GM12878 (cell line): ENCODE measurements around the gene ARMC2.

Experiments used
- CHD2 ChIP-seq: IDR thresholded peaks from 2 replicates; pipeline ENCODE4 v1.6.1; 2011; ENCODE audit warnings: low read depth, low read length, improper control_type of control experiment, borderline replicate concordance
- POLR2A ChIP-seq: IDR thresholded peaks from 2 replicates; pipeline ENCODE4 v1.6.1; 2011; ENCODE audit warnings: low read depth, mild to moderate bottlenecking, low read length
- RCOR1 ChIP-seq: conservative IDR thresholded peaks from 2 replicates; pipeline ENCODE4 v1.6.1; 2012; ENCODE audit warnings: low read depth, low read length, improper control_type of control experiment
- SIN3A ChIP-seq: IDR thresholded peaks from 2 replicates; pipeline ENCODE4 v1.6.1; 2012; ENCODE audit warnings: low read depth, low read length, improper control_type of control experiment
- TF ChIP-seq, protein P1 (sequence below): fragments of 450-650 bp; IDR thresholded peaks from 2 replicates; pipeline ENCODE4 v1.6.1; 2017; ENCODE audit warnings: mild to moderate bottlenecking, moderate library complexity
- TF ChIP-seq, protein P2 (sequence below): IDR thresholded peaks from 2 replicates; pipeline ENCODE4 v1.6.1; 2012; ENCODE audit warnings: low read depth, low read length, improper control_type of control experiment
- TF ChIP-seq, protein P3 (sequence below), 3 experiments: IDR thresholded peaks in 2 of 3; conservative IDR thresholded peaks in 1 of 3; 2 replicates each; pipeline ENCODE4 v1.5.1; 2011; ENCODE audit warnings: low read depth in 3 of 3, low read length in 3 of 3, mild to moderate bottlenecking in 3 of 3, control low read depth in 2 of 3, moderate library complexity in 2 of 3, inconsistent platforms in 1 of 3, mixed read lengths in 1 of 3; ENCODE audit not compliant: control insufficient read depth in 2 of 3, insufficient read depth in 1 of 3; ENCODE audit errors: extremely low read depth in 1 of 3

- TF ChIP-seq RCOR1 (no peak), POLR2A (no peak), CHD2 (no peak), SIN3A (no peak)
- TF ChIP-seq, protein P1, sequence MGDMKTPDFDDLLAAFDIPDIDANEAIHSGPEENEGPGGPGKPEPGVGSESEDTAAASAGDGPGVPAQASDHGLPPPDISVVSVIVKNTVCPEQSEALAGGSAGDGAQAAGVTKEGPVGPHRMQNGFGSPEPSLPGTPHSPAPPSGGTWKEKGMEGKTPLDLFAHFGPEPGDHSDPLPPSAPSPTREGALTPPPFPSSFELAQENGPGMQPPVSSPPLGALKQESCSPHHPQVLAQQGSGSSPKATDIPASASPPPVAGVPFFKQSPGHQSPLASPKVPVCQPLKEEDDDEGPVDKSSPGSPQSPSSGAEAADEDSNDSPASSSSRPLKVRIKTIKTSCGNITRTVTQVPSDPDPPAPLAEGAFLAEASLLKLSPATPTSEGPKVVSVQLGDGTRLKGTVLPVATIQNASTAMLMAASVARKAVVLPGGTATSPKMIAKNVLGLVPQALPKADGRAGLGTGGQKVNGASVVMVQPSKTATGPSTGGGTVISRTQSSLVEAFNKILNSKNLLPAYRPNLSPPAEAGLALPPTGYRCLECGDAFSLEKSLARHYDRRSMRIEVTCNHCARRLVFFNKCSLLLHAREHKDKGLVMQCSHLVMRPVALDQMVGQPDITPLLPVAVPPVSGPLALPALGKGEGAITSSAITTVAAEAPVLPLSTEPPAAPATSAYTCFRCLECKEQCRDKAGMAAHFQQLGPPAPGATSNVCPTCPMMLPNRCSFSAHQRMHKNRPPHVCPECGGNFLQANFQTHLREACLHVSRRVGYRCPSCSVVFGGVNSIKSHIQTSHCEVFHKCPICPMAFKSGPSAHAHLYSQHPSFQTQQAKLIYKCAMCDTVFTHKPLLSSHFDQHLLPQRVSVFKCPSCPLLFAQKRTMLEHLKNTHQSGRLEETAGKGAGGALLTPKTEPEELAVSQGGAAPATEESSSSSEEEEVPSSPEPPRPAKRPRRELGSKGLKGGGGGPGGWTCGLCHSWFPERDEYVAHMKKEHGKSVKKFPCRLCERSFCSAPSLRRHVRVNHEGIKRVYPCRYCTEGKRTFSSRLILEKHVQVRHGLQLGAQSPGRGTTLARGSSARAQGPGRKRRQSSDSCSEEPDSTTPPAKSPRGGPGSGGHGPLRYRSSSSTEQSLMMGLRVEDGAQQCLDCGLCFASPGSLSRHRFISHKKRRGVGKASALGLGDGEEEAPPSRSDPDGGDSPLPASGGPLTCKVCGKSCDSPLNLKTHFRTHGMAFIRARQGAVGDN: no peak
- TF ChIP-seq, protein P2, sequence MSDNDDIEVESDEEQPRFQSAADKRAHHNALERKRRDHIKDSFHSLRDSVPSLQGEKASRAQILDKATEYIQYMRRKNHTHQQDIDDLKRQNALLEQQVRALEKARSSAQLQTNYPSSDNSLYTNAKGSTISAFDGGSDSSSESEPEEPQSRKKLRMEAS: no peak
- TF ChIP-seq, protein P3, sequence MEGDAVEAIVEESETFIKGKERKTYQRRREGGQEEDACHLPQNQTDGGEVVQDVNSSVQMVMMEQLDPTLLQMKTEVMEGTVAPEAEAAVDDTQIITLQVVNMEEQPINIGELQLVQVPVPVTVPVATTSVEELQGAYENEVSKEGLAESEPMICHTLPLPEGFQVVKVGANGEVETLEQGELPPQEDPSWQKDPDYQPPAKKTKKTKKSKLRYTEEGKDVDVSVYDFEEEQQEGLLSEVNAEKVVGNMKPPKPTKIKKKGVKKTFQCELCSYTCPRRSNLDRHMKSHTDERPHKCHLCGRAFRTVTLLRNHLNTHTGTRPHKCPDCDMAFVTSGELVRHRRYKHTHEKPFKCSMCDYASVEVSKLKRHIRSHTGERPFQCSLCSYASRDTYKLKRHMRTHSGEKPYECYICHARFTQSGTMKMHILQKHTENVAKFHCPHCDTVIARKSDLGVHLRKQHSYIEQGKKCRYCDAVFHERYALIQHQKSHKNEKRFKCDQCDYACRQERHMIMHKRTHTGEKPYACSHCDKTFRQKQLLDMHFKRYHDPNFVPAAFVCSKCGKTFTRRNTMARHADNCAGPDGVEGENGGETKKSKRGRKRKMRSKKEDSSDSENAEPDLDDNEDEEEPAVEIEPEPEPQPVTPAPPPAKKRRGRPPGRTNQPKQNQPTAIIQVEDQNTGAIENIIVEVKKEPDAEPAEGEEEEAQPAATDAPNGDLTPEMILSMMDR (IDR thresholded peaks at IDR 0.05 in 2 of 3, conservative IDR thresholded peaks at IDR 0.05 in 1 of 3; ENCODE audit: control insufficient read depth in 2 of 3, extremely low read depth in 1 of 3, insufficient read depth in 1 of 3, low read depth in 3 of 3, low read length in 3 of 3): no peak
Observed at GRCh38 chr6:108799791-108800190, 48.4 kb upstream of the ARMC2 start.
